ENCODE measurements around the gene TOMM40.
"Not testable (repeated sequence)": the region's sequence is repeated elsewhere in the genome, so short reads cannot be mapped to it uniquely, and the experiment has no call there.

TOMM40 gene

GRCh38 chr19:44882063-44882462 is 9.0 kb upstream of the TOMM40 start:
- DNase-seq (ENCODE audit: insufficient read length, low spot score), result no peak
- no peak for TF ChIP-seq PAX5 (IDR thresholded peaks at IDR 0.05; ENCODE audit: insufficient read depth, low read length, severe bottlenecking)
- TF ChIP-seq POU2F2 (IDR thresholded peaks at IDR 0.05; ENCODE audit: low read depth, low read length), result no peak
- TF ChIP-seq POLR2A (IDR thresholded peaks at IDR 0.05; ENCODE audit: low read depth, low read length), result no peak
- TF ChIP-seq SPI1 (IDR thresholded peaks at IDR 0.05; ENCODE audit: low read depth, low read length), result no peak
- TF ChIP-seq POLR2AphosphoS5 (IDR thresholded peaks at IDR 0.05; ENCODE audit: low read depth, low read length), result no peak
- no peak for TF ChIP-seq TAF1 (IDR thresholded peaks at IDR 0.05; ENCODE audit: low read depth, low read length)
- FAIRE-seq, result no peak

- not testable (repeated sequence) for FAIRE-seq; DNase-seq (ENCODE audit: insufficient read length, low spot score)
Measured at GRCh38 chr19:44882619-44883397, 8.2 kb upstream of the TOMM40 start.

GRCh38 chr19:44883922-44884321 is 7.1 kb upstream of the TOMM40 start:
- no peak for FAIRE-seq
- DNase-seq (ENCODE audit: insufficient read length, low spot score), result no peak
- TF ChIP-seq PAX5 (IDR thresholded peaks at IDR 0.05; ENCODE audit: insufficient read depth, low read length, severe bottlenecking) (no peak), POLR2AphosphoS5 (IDR thresholded peaks at IDR 0.05; ENCODE audit: low read depth, low read length) (no peak), SPI1 (IDR thresholded peaks at IDR 0.05; ENCODE audit: low read depth, low read length) (no peak), POLR2A (IDR thresholded peaks at IDR 0.05; ENCODE audit: low read depth, low read length) (no peak), TAF1 (IDR thresholded peaks at IDR 0.05; ENCODE audit: low read depth, low read length) (no peak), POU2F2 (IDR thresholded peaks at IDR 0.05; ENCODE audit: low read depth, low read length) (no peak)

- DNase-seq (ENCODE audit: insufficient read length, low spot score) (no peak), FAIRE-seq (no peak)
- TF ChIP-seq POU2F2 (IDR thresholded peaks at IDR 0.05; ENCODE audit: low read depth, low read length) (no peak), TAF1 (IDR thresholded peaks at IDR 0.05; ENCODE audit: low read depth, low read length) (no peak), PAX5 (IDR thresholded peaks at IDR 0.05; ENCODE audit: insufficient read depth, low read length, severe bottlenecking) (no peak), SPI1 (IDR thresholded peaks at IDR 0.05; ENCODE audit: low read depth, low read length) (no peak), POLR2AphosphoS5 (IDR thresholded peaks at IDR 0.05; ENCODE audit: low read depth, low read length) (no peak), POLR2A (IDR thresholded peaks at IDR 0.05; ENCODE audit: low read depth, low read length) (no peak)
Measured at GRCh38 chr19:44884566-44884965, 6.5 kb upstream of the TOMM40 start.

GRCh38 chr19:44886141-44886540 is 4.9 kb upstream of the TOMM40 start:
- TF ChIP-seq POLR2AphosphoS5 (IDR thresholded peaks at IDR 0.05; ENCODE audit: low read depth, low read length), result no peak
- no peak for TF ChIP-seq POU2F2 (IDR thresholded peaks at IDR 0.05; ENCODE audit: low read depth, low read length)
- no peak for TF ChIP-seq PAX5 (IDR thresholded peaks at IDR 0.05; ENCODE audit: insufficient read depth, low read length, severe bottlenecking)
- TF ChIP-seq TAF1 (IDR thresholded peaks at IDR 0.05; ENCODE audit: low read depth, low read length), result no peak
- no peak for TF ChIP-seq SPI1 (IDR thresholded peaks at IDR 0.05; ENCODE audit: low read depth, low read length)
- no peak for TF ChIP-seq POLR2A (IDR thresholded peaks at IDR 0.05; ENCODE audit: low read depth, low read length)
- FAIRE-seq, result no peak

GRCh38 chr19:44887648-44888047 is 3.4 kb upstream of the TOMM40 start:
- FAIRE-seq, result no peak
- no peak for DNase-seq (ENCODE audit: insufficient read length, low spot score)
- no peak for TF ChIP-seq SPI1 (IDR thresholded peaks at IDR 0.05; ENCODE audit: low read depth, low read length)
- no peak for TF ChIP-seq POLR2AphosphoS5 (IDR thresholded peaks at IDR 0.05; ENCODE audit: low read depth, low read length)
- no peak for TF ChIP-seq PAX5 (IDR thresholded peaks at IDR 0.05; ENCODE audit: insufficient read depth, low read length, severe bottlenecking)
- no peak for TF ChIP-seq TAF1 (IDR thresholded peaks at IDR 0.05; ENCODE audit: low read depth, low read length)
- no peak for TF ChIP-seq POLR2A (IDR thresholded peaks at IDR 0.05; ENCODE audit: low read depth, low read length)
- no peak for TF ChIP-seq POU2F2 (IDR thresholded peaks at IDR 0.05; ENCODE audit: low read depth, low read length)

More at GRCh38 chr19:44886141-44886540, 4.9 kb upstream of the TOMM40 start:
- no peak for DNase-seq (ENCODE audit: insufficient read length, low spot score)

GRCh38 chr19:44888335-44888734 is 2.7 kb upstream of the TOMM40 start:
- not testable (repeated sequence) for DNase-seq (ENCODE audit: insufficient read length, low spot score); FAIRE-seq

- FAIRE-seq (no peak), DNase-seq (ENCODE audit: insufficient read length, low spot score) (no peak)
- TF ChIP-seq POLR2A (IDR thresholded peaks at IDR 0.05; ENCODE audit: low read depth, low read length) (no peak), SPI1 (IDR thresholded peaks at IDR 0.05; ENCODE audit: low read depth, low read length) (no peak), TAF1 (IDR thresholded peaks at IDR 0.05; ENCODE audit: low read depth, low read length) (no peak)
Measured at GRCh38 chr19:44889830-44890365, 1.2 kb upstream of the TOMM40 start.

GRCh38 chr19:44890366-44891015 is 563 bp upstream of the TOMM40 start:
- peak; percentile 100 for FAIRE-seq
- DNase-seq (ENCODE audit: insufficient read length, low spot score), result peak; percentile 98

GRCh38 chr19:44892932-44893331 is 1.9 kb downstream of the TOMM40 start:
- no peak for TF ChIP-seq POLR2A (IDR thresholded peaks at IDR 0.05; ENCODE audit: low read depth, low read length)
- no peak for TF ChIP-seq POU2F2 (IDR thresholded peaks at IDR 0.05; ENCODE audit: low read depth, low read length)
- TF ChIP-seq POLR2AphosphoS5 (IDR thresholded peaks at IDR 0.05; ENCODE audit: low read depth, low read length), result no peak
- TF ChIP-seq PAX5 (IDR thresholded peaks at IDR 0.05; ENCODE audit: insufficient read depth, low read length, severe bottlenecking), result no peak
- TF ChIP-seq TAF1 (IDR thresholded peaks at IDR 0.05; ENCODE audit: low read depth, low read length), result no peak
- no peak for TF ChIP-seq SPI1 (IDR thresholded peaks at IDR 0.05; ENCODE audit: low read depth, low read length)
- FAIRE-seq (no peak), DNase-seq (ENCODE audit: insufficient read length, low spot score) (no peak)

More at GRCh38 chr19:44890366-44891015, 563 bp upstream of the TOMM40 start:
- TF ChIP-seq TAF1 (IDR thresholded peaks at IDR 0.05; ENCODE audit: low read depth, low read length) (peak; percentile 77), POU2F2 (IDR thresholded peaks at IDR 0.05; ENCODE audit: low read depth, low read length) (no peak; the same call in 1 of the 2 replicates), POLR2AphosphoS5 (IDR thresholded peaks at IDR 0.05; ENCODE audit: low read depth, low read length) (peak; percentile 79), PAX5 (IDR thresholded peaks at IDR 0.05; ENCODE audit: insufficient read depth, low read length, severe bottlenecking) (no peak), SPI1 (IDR thresholded peaks at IDR 0.05; ENCODE audit: low read depth, low read length) (peak; percentile 76), POLR2A (IDR thresholded peaks at IDR 0.05; ENCODE audit: low read depth, low read length) (peak; percentile 84)

All from GM12891 (cell line).